ENCODE results near the gene METAP1D.

DNA sequence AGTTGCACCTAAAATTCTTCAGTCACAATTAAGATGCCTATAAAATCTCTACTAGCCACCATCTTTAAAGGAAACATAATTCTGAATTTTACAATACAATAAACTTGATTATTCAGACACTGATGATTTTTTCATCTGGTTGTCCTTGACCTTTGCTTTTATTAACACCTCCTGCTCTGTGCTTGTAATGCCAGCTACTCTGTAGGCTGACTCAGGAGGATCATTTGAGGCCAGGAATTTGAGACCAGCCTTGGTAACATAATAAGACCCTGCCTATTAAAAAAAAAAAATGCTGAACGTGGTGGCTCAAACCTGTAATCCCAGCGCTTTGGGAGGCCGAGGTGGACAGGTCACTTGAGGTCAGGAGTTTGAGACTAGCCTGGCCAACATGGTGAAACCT is 39.2 kb upstream of the METAP1D start:
- TF ChIP-seq, protein P1, sequence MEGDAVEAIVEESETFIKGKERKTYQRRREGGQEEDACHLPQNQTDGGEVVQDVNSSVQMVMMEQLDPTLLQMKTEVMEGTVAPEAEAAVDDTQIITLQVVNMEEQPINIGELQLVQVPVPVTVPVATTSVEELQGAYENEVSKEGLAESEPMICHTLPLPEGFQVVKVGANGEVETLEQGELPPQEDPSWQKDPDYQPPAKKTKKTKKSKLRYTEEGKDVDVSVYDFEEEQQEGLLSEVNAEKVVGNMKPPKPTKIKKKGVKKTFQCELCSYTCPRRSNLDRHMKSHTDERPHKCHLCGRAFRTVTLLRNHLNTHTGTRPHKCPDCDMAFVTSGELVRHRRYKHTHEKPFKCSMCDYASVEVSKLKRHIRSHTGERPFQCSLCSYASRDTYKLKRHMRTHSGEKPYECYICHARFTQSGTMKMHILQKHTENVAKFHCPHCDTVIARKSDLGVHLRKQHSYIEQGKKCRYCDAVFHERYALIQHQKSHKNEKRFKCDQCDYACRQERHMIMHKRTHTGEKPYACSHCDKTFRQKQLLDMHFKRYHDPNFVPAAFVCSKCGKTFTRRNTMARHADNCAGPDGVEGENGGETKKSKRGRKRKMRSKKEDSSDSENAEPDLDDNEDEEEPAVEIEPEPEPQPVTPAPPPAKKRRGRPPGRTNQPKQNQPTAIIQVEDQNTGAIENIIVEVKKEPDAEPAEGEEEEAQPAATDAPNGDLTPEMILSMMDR (IDR thresholded peaks at IDR 0.05) = no peak
- TF ChIP-seq TCF7L2 (IDR thresholded peaks at IDR 0.05; ENCODE audit: low read depth, low read length) (no peak), POLR2AphosphoS5 (IDR thresholded peaks at IDR 0.05; ENCODE audit: low read depth, low read length) (no peak)
- TF ChIP-seq, protein P2, sequence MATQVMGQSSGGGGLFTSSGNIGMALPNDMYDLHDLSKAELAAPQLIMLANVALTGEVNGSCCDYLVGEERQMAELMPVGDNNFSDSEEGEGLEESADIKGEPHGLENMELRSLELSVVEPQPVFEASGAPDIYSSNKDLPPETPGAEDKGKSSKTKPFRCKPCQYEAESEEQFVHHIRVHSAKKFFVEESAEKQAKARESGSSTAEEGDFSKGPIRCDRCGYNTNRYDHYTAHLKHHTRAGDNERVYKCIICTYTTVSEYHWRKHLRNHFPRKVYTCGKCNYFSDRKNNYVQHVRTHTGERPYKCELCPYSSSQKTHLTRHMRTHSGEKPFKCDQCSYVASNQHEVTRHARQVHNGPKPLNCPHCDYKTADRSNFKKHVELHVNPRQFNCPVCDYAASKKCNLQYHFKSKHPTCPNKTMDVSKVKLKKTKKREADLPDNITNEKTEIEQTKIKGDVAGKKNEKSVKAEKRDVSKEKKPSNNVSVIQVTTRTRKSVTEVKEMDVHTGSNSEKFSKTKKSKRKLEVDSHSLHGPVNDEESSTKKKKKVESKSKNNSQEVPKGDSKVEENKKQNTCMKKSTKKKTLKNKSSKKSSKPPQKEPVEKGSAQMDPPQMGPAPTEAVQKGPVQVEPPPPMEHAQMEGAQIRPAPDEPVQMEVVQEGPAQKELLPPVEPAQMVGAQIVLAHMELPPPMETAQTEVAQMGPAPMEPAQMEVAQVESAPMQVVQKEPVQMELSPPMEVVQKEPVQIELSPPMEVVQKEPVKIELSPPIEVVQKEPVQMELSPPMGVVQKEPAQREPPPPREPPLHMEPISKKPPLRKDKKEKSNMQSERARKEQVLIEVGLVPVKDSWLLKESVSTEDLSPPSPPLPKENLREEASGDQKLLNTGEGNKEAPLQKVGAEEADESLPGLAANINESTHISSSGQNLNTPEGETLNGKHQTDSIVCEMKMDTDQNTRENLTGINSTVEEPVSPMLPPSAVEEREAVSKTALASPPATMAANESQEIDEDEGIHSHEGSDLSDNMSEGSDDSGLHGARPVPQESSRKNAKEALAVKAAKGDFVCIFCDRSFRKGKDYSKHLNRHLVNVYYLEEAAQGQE (IDR thresholded peaks at IDR 0.05; ENCODE audit: insufficient read depth in 1 of 2, low read depth in 2 of 2, low read length in 1 of 2) = no peak

Data from Panc1 (cell line).